Activated CD4-positive, CD25-positive, alpha-beta regulatory T cell treated with anti-CD3 and anti-CD28 coated beads, Interleukin-2, amount 50 U/mL, for 16 hours (primary cell): ENCODE results near the gene IER2.
"Not testable (repeated sequence)": the region's sequence is repeated elsewhere in the genome, so short reads cannot be mapped to it uniquely, and the experiment has no call there.

Experiments
- DNase-seq: peaks from one replicate; pipeline ENCODE4 v3.0.0-alpha.2; 2020; ENCODE audit warnings: low read depth, low spot score

Gene IER2

GRCh38 chr19:13138171-13138915 lies 11.9 kb upstream of the IER2 start:
- no peak for DNase-seq

- DNase-seq: no peak
These were observed 11.4 kb upstream of the IER2 start for GRCh38 chr19:13138916-13139198.

DNA sequence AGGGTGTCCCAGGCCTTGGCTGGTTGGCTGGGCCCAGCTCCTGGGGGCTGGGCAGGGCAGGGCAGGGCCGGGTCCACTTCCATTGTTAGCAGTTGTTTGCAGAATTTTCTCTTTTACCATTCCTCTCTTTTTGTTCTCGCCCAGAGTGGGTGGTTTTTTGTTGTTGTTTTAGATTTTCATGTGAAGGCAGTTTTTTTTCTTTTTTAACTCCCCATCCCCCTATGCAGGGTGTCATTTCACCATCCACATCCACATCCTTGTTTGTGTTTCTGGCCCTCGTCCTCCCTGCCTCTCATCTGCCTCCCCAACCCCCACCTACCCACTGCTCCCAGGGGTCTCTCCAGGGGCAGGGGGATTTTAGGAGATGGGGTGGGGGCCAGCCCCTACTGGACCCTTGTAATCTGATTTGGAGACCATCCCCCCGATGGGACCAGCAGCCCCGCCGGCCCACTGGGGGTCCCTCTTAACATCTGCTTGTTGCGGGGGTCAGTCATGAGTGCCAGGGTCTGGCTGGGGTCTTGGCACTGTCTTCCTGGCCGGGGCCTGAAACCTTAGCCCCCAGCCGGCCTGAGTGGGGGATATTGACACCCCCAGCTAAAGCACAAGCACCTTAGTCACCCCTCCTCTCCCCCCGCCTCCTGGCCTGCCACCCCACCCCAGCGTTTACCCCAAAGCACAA lies 10.4 kb upstream of the IER2 start:
- no peak for DNase-seq

DNA sequence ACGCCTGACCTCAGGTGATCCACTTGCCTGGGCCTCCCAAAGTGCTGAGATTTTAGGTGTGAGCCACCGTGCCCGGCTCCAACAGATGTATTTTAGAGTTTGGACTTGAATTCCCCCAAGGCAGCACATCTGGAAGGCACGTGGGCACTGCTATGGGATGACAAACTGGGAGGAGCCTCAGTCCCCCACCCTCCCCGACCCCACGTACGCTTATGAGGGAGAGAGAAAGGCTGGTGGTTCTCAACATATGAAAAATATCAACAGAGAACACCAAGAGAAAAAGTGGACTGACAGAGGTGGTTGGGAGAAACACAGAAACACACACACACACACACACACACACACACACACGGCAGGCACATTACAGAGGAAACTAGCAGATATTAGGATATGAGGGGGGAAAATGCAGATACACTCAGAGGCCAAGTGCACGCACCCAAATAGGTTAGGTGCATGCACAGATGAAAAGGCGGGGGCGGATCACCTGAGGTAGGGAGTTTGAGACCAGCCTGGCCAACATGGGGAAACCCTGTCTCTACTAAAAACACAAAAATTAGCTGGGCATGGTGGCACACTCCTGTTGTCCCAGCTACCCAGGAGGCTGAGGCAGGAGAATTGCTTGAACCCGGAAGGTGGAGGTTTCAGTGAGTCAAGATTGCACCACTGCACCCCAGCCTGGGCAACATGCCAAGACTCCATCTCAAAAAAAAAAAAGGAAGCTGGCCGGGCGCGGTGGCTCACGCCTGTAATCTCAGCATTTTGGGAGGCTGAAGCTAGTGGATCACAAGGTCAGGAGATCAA lies 3.2 kb upstream of the IER2 start:
- DNase-seq: no peak

DNA sequence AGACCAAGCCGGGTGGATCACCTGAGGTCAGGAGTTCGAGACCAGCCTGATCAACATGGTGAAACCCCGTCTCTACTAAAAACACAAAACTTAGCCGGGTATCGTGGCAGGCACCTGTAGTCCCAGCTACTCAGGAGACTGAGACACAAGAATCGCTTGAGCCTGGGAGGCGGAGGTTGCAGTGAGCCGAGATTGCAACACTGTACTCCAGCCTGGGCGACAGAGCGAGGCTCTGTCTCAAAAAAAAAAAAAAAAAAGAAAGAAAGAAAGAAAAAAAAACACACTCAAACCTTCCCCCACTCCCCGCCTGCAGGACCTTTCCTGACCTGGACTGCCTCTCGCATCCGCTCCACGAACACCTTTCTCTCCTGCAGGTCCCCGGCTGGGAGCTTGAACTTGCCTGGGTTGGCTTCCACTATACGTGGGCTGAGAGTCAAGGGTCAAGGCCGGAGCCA lies 1.0 kb upstream of the IER2 start:
- DNase-seq: not testable (repeated sequence)

- DNase-seq: no peak
These were observed 504 bp upstream of the IER2 start for GRCh38 chr19:13149628-13150186.

GRCh38 chr19:13150931-13151604 lies 857 bp downstream of the IER2 start:
- no peak for DNase-seq

- DNase-seq: peak; percentile 92
These were observed 1.6 kb downstream of the IER2 start for GRCh38 chr19:13151605-13152355.

DNA sequence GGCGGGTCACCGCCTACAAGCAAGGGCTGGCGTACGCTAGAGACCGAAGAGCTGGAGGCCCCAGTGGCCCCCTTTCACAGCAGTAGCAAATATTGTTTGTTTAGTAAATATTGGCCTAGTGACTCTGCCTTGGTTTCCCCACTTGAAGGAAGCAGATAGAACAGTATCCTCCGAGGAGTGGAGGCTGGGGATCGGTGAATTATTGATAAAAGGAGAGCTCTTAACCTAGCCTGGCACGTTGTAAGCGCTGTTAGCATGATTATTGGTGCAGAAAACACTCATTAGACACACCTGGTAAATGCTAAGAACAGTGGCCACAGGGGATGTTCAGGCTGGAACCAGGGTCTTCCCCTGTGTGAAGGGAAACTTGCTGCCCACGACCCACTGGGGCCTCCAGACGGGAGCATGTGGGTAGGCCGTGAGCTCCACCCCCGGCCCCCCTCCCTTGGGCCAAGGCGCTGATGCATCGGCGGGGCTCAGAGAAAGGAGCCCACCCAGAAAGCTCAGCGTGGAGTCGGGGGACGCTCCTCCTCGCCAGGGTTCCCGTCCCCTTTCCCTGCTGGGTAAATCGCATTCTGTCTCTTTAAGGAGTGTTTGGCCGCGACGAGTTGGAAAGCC lies 2.3 kb downstream of the IER2 start:
- no peak for DNase-seq

DNA sequence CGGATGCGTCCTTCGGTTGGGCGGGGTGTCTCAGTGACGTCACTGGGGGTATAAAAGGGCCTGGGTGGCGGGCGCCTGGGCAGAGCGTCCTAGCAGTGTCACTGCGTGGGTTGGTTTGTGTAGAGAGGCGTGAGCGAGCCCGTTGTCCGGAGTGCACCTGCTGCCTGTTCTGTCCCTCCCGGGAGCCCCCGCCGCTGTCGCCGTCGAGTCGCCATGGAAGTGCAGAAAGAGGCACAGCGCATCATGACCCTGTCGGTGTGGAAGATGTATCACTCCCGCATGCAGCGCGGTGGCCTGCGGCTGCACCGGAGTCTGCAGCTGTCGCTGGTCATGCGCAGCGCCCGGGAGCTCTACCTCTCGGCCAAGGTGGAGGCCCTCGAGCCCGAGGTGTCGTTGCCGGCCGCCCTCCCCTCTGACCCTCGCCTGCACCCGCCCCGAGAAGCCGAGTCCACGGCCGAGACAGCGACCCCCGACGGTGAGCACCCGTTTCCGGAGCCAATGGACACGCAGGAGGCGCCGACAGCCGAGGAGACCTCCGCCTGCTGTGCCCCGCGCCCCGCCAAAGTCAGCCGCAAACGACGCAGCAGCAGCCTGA lies 2.9 kb downstream of the IER2 start:
- DNase-seq: peak; percentile 92

GRCh38 chr19:13153569-13154240 lies 3.5 kb downstream of the IER2 start:
- no peak for DNase-seq

- DNase-seq: no peak
These were observed 4.1 kb downstream of the IER2 start for GRCh38 chr19:13154241-13154778.

GRCh38 chr19:13154911-13155471 lies 4.8 kb downstream of the IER2 start:
- peak; percentile 69 for DNase-seq

GRCh38 chr19:13155472-13156359 lies 5.5 kb downstream of the IER2 start:
- DNase-seq: peak; percentile 48

- DNase-seq: no peak
These were observed 9.5 kb downstream of the IER2 start for GRCh38 chr19:13159713-13160112.

- DNase-seq: no peak
These were observed 10.3 kb downstream of the IER2 start for GRCh38 chr19:13160557-13160956.

DNA sequence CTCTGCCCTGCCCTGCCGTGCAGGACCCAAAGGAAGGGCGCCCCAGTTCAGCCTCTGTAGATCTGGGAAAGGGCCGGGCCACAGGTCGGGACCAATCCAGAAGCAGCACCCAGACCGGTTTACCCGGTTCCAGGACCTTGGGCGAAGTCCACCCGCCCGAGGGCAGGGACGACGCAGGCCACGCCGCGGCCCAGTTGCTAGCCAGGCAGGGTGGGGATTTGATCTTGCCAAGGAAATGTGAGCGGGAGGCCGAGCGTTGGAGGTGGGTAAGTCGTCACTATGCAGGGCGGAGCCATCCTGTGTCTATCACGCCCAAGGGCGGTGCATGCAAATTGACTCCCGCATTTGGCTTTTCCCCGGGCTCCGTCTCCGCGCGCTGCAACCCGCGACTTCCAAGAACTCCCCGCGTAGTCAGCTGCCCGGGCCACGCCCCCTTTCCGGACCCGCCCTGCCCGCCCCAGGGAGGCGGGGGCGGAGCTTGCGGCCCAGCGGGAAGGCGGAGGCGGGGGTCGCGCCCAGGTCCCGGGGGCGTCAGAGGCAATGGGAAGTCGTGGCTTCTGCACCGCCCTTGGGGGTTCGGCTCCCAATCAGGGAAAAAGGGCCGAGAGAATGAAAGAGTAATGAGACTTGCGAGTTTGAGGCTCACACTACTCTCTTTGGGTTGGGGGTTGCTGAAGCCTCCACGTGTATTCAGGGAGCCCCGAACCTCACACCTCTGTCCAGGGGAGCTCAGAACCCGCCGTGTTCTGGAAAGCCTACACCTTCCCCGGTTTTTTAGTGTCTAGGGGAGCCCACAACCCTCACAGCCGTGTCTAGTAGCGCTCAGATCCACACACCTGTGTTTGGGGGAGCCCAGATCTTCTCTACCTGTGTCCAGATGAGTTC lies 12.8 kb downstream of the IER2 start:
- DNase-seq: peak; percentile 65
